Karpas-422 (cell line): ENCODE measurements around the gene SPEM3. TPM values are rescaled to one million over a fixed set of nuclear protein-coding genes. Genes with fewer than 3 reads are reported as not detected.

Source experiments
- DNase-seq: peaks from one replicate; pipeline ENCODE4 v3.0.0-alpha.2; 2015
- H2AFZ ChIP-seq: fragments of 200-600 bp; sonication (generic); 2 replicates; pipeline ENCODE4 v1.6.1; 2014; ENCODE audit warnings: antibody characterized with exemption, low read length, mixed read lengths
- H3K27ac ChIP-seq: fragments of 200-600 bp; sonication (generic); 2 replicates; pipeline ENCODE4 v1.5.1; 2014; ENCODE audit warnings: mild to moderate bottlenecking, low read length, moderate library complexity
- H3K27me3 ChIP-seq: fragments of 200-600 bp; sonication (generic); 2 replicates; pipeline ENCODE4 v1.6.1; 2014; ENCODE audit warnings: low read length, mixed read lengths
- H3K36me3 ChIP-seq: fragments of 200-600 bp; sonication (generic); 2 replicates; pipeline ENCODE4 v1.6.1; 2014; ENCODE audit warnings: low read length, mixed read lengths; ENCODE audit not compliant: insufficient read depth
- H3K4me1 ChIP-seq: fragments of 200-600 bp; sonication (generic); 2 replicates; pipeline ENCODE4 v1.6.1; 2014; ENCODE audit warnings: mild to moderate bottlenecking, low read length, mixed read lengths
- H3K4me2 ChIP-seq: fragments of 200-600 bp; sonication (generic); 2 replicates; pipeline ENCODE4 v1.6.1; 2014; ENCODE audit warnings: low read length, low read depth, mild to moderate bottlenecking; ENCODE audit not compliant: poor library complexity, severe bottlenecking
- H3K4me3 ChIP-seq: fragments of 200-600 bp; sonication (generic); 2 replicates; pipeline ENCODE4 v1.5.1; 2014; ENCODE audit warnings: mild to moderate bottlenecking, antibody characterized with exemption, low read length, mixed read lengths
- H3K79me2 ChIP-seq: fragments of 200-600 bp; sonication (generic); 2 replicates; pipeline ENCODE4 v1.6.1; 2014; ENCODE audit warnings: mild to moderate bottlenecking, low read length, mixed read lengths
- H3K9ac ChIP-seq: fragments of 200-600 bp; sonication (generic); 2 replicates; pipeline ENCODE4 v1.6.0; 2014; ENCODE audit warnings: low read length
- H3K9me2 ChIP-seq: fragments of 200-600 bp; sonication (generic), shearing (Covaris generic); replicated peaks from 2 replicates; pipeline ENCODE4 v1.6.0; 2014; ENCODE audit warnings: mild to moderate bottlenecking, low read length, moderate library complexity; ENCODE audit not compliant: insufficient read depth
- H3K9me3 ChIP-seq: fragments of 300-700, 200-600 bp; sonication (generic); 2 replicates; pipeline ENCODE4 v1.6.1; 2014; ENCODE audit warnings: low read length, mixed read lengths
- H4K20me1 ChIP-seq: fragments of 200-600 bp; sonication (generic); 2 replicates; pipeline ENCODE4 v1.6.1; 2014; ENCODE audit warnings: mild to moderate bottlenecking, antibody characterized with exemption, low read length, low read depth; ENCODE audit not compliant: insufficient read depth
- total RNA-seq: library from RNA; depleted of rRNA; stranded (reverse); fragments of >200 nt; shearing (Covaris generic); gene quantifications from 2 replicates; pipeline ENCODE4 v1.2.3, GENCODE V29; 2014; ENCODE audit warnings: low replicate concordance

Gene SPEM3
- total RNA-seq, 1 experiment from 2014 or later = not detected

DNA sequence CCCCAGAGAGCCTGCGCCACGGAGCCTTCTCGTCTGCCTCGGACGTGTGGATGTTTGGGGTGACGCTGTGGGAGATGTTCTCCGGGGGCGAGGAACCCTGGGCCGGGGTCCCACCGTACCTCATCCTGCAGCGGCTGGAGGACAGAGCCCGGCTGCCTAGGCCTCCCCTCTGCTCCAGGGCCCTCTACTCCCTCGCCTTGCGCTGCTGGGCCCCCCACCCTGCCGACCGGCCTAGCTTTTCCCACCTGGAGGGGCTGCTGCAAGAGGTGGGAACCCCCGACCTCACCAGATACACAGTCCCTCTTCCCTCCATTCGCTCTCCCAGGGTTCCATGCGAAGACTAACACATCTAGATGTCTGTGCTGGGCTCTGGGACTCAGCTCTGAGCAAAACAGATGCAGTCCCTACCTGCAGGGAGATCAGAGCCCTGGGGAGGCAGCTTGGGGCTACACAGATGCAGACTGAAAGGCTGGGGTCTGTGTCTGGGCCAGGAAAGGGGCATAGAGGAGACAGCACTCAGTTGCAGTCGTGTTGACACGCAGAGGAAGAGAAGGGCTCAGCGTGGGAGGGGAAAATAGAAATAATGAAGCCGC lies 44.1 kb upstream of the SPEM3 start:
- H3K9ac ChIP-seq = peak overlapping the region; percentile 72
- H4K20me1 ChIP-seq = no peaks in the 10 kb centered on the region
- no peaks in the 10 kb centered on the region for H3K27me3 ChIP-seq
- H3K9me2 ChIP-seq = no peaks in the 10 kb centered on the region
- peak overlapping the region; percentile 72 for H3K4me3 ChIP-seq
- H3K79me2 ChIP-seq = no peaks in the 10 kb centered on the region
- H2AFZ ChIP-seq = peak overlapping the region; percentile 87; the same call in 1 of the 2 replicates
- peak overlapping the region; percentile 88 for H3K4me2 ChIP-seq
- no peak overlapping the region for H3K27ac ChIP-seq
- H3K36me3 ChIP-seq = no peaks in the 10 kb centered on the region
- no peaks in the 10 kb centered on the region for H3K9me3 ChIP-seq
- H3K4me1 ChIP-seq = peaks cover 15% of the 10 kb centered on the region
- DNase-seq = no peak

DNA sequence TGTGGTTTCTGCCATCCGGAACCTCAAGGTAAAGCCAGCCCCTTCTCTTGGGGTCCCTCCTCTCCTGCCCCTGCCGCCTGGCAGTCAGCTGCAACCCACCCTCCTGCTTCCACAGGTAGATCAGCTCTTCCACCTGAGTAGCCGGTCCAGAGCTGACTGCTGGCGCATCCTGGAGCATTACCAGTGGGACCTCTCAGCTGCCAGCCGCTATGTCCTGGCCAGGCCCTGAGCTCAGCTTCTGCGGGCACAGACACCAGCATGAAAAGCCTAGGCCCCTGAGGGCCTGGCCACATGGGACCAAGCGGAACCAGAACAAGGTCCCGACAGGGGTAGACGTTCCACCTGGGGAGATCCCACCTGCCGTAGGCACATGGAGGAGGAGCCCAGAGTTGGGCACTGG lies 39.8 kb upstream of the SPEM3 start:
- Histone ChIP-seq H3K27me3 (no peaks in the 10 kb centered on the region), H3K36me3 (no peaks in the 10 kb centered on the region), H3K79me2 (peaks cover 5% of the 10 kb centered on the region; the same call in 1 of the 2 replicates), H3K9me2 (no peaks in the 10 kb centered on the region), H3K9me3 (no peaks in the 10 kb centered on the region), H3K27ac (no peak overlapping the region), H3K9ac (no peak overlapping the region), H3K4me2 (no peak overlapping the region), H3K4me3 (no peak overlapping the region), H4K20me1 (no peaks in the 10 kb centered on the region), H2AFZ (no peak overlapping the region), H3K4me1 (peaks cover 17% of the 10 kb centered on the region)
- DNase-seq = no peak

DNA sequence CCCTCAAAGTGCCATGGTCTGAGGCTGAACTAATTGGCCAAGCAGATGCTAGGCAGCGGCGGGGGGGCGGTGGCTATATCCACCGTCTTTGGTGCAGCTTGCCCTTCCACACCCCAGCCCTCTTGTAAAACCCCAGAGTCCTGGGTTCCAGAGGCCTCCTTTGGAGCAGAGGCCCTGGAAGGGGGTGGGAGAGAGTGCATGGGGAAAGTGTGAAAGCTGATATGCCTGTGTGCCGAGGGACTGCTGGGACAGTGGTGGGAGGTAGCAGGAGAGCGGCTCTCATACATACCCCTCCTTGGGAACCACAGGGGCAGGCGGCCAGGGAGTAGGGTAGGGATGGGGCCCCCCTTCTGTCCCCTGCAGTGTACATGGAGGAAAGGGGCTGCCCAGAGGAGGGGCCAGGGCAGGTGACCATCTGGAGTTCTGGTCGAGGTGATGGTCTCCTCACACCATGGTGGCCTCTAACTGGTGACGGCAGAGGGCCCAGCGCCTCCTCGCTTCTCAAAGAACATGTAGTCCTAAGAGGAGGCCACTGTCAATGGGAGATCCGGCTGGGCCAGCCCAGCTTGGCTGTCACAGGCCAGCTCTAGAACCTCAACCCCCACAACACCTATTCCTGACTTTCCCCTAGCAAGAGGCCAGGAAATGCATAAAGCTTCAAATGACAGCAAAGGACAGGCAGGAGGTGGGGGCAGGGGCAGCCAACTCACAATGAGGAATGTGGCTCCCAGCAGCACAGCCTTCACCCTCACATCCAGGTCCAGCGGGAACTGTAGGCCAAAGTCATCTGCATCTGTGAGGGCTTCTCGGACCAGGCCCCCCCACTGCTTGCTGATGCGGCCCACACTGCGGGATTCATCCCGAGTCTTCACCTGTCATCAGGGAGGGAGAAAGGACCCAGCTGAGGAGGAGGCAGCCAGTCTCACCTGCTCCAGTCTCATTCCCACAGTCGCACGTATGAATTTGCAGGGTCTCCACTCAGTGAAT lies 38.4 kb upstream of the SPEM3 start:
- DNase-seq = no peak
- H3K9me3 ChIP-seq = no peaks in the 10 kb centered on the region
- peaks cover 14% of the 10 kb centered on the region for H3K4me1 ChIP-seq
- no peak overlapping the region for H3K27ac ChIP-seq
- no peaks in the 10 kb centered on the region for H4K20me1 ChIP-seq
- no peak overlapping the region for H3K9ac ChIP-seq
- H3K36me3 ChIP-seq = no peaks in the 10 kb centered on the region
- H2AFZ ChIP-seq = no peak overlapping the region
- H3K9me2 ChIP-seq = no peaks in the 10 kb centered on the region
- no peak overlapping the region for H3K4me3 ChIP-seq
- H3K79me2 ChIP-seq = peaks cover 5% of the 10 kb centered on the region; the same call in 1 of the 2 replicates
- no peaks in the 10 kb centered on the region for H3K27me3 ChIP-seq
- H3K4me2 ChIP-seq = no peak overlapping the region

DNA sequence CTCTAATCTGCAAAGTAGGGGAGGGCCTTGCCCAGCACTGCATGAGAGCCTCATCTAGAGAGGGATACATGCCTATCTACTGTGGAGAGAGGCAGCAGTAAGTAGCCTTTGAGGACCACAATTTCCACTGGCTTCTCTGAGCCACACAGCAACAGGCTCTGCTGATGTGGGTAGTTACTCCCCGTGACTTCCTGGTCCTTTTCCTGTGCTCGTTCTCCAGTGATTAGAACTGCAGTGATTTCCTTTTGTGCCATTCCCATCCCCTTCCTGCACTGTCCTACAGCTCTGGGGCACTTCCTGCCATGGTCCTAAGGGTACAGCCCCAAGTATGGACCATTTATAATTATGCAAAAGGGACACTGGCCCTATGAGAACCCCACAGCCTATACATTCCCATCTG lies 37.4 kb upstream of the SPEM3 start:
- H2AFZ ChIP-seq = no peak overlapping the region
- H3K36me3 ChIP-seq = no peaks in the 10 kb centered on the region

DNA sequence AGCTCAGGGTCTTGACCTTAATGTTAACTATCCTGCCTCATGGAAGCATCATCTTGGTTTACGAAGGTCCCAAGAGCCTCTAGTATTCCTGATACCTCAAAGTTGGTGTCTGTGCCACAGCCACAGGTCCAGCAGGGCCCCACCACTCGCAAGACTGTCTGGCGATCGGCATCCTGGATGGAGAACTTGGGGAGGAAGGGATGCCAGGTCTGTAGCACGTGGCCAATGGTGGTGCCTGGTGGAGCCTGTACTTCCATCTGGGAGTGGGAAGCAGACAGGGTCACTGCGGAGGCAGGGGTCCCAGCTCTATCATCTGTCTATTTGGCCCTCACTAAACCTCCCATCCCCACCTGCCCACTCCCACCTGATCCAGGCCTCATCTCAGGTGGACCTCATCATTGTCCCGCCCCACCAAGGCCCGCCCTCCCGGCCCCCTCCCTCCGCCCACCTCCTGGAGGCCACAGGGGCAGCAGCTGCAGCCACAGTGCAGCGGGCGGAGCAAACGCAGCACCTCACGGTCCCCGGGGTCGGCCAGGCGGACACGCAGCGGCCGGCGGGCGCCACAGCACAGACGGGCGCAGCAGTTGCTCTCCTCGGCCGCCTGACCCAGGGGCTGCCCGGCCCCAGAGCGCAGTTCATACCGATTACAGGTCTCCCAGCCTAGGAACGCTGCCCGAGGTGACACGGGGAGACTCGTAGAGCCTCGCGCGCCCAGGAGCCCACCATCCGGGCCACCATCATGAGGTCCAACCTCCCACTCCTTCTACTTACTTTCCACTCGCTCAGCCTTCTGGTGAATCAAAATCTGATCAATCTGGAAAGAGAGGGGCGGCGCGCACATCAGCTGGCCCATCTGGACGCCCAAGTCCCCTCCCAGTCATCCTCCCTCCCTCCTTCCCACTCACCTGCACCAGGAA lies 35.7 kb upstream of the SPEM3 start:
- H3K9me3 ChIP-seq = no peaks in the 10 kb centered on the region
- H3K27ac ChIP-seq = no peak overlapping the region
- H2AFZ ChIP-seq = no peak overlapping the region
- no peaks in the 10 kb centered on the region for H3K9me2 ChIP-seq
- H4K20me1 ChIP-seq = no peaks in the 10 kb centered on the region
- H3K9ac ChIP-seq = peak overlapping the region; percentile 82
- peaks cover 14% of the 10 kb centered on the region for H3K4me1 ChIP-seq
- no peaks in the 10 kb centered on the region for H3K36me3 ChIP-seq
- H3K27me3 ChIP-seq = no peaks in the 10 kb centered on the region
- peak overlapping the region; percentile 91 for H3K4me3 ChIP-seq
- peaks cover 5% of the 10 kb centered on the region; the same call in 1 of the 2 replicates for H3K79me2 ChIP-seq
- DNase-seq = no peak
- H3K4me2 ChIP-seq = peak overlapping the region; percentile 89

More for the DNA sequence above, 37.4 kb upstream of the SPEM3 start:
- peaks cover 5% of the 10 kb centered on the region; the same call in 1 of the 2 replicates for H3K79me2 ChIP-seq
- H3K27ac ChIP-seq = no peak overlapping the region
- no peaks in the 10 kb centered on the region for H3K9me2 ChIP-seq
- no peak overlapping the region for H3K4me3 ChIP-seq
- H3K4me2 ChIP-seq = no peak overlapping the region
- H4K20me1 ChIP-seq = no peaks in the 10 kb centered on the region
- H3K4me1 ChIP-seq = peaks cover 14% of the 10 kb centered on the region
- no peak for DNase-seq
- no peaks in the 10 kb centered on the region for H3K27me3 ChIP-seq
- no peak overlapping the region for H3K9ac ChIP-seq
- no peaks in the 10 kb centered on the region for H3K9me3 ChIP-seq

DNA sequence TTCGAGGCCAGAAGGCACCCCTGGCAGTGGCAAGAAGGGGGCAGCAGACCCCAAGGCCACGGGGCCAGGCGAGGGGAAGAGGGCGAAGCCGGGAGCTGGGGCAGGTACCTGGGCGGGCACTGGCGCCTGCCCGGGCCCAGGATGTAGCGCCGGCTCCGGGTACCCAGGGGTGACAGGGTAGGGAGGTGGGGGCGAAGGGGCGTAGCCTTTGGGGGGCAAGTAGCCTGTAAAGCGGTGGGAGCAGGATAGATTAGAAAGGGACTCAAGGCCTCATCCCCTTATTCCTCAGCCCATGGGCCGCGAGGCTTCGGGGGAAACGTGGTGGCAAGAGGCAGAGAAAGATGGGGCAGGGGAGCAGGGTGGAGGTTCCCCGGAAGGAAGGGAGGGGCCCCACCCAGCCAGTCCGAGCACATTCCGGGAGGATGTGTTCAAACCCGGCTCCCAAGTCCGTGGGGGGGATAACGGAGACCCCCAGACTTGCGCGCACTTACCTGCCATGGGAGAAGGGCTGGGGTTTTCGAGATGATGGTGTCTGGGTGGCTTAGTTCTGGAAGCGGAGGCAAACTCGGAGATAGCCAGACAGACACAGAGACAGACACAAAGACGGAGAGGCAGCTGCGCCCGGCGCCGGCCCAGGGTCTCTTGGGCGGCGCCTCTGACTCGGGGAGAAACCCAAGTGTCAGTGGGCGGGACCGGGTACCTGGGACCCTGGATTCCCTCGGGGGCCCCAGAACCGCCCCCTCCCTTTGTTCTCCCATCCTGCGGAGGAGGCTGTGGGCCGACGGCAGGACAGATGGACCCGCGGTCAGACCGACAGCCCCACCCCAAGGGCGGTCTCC lies 34.8 kb upstream of the SPEM3 start:
- no peaks in the 10 kb centered on the region for H3K9me3 ChIP-seq
- peak overlapping the region; percentile 89 for H3K4me2 ChIP-seq
- H3K9ac ChIP-seq = peak overlapping the region; percentile 82
- peaks cover 14% of the 10 kb centered on the region for H3K4me1 ChIP-seq
- H4K20me1 ChIP-seq = no peaks in the 10 kb centered on the region
- no peaks in the 10 kb centered on the region for H3K9me2 ChIP-seq
- no peaks in the 10 kb centered on the region for H3K36me3 ChIP-seq
- H3K4me3 ChIP-seq = peak overlapping the region; percentile 91
- no peaks in the 10 kb centered on the region for H3K27me3 ChIP-seq
- 0 out of 2 replicates have a peak overlapping the region, but pooled peaks have one; percentile 17 for H3K27ac ChIP-seq
- H2AFZ ChIP-seq = peak overlapping the region; percentile 90
- DNase-seq = peak; percentile 83
- peaks cover 5% of the 10 kb centered on the region; the same call in 1 of the 2 replicates for H3K79me2 ChIP-seq

DNA sequence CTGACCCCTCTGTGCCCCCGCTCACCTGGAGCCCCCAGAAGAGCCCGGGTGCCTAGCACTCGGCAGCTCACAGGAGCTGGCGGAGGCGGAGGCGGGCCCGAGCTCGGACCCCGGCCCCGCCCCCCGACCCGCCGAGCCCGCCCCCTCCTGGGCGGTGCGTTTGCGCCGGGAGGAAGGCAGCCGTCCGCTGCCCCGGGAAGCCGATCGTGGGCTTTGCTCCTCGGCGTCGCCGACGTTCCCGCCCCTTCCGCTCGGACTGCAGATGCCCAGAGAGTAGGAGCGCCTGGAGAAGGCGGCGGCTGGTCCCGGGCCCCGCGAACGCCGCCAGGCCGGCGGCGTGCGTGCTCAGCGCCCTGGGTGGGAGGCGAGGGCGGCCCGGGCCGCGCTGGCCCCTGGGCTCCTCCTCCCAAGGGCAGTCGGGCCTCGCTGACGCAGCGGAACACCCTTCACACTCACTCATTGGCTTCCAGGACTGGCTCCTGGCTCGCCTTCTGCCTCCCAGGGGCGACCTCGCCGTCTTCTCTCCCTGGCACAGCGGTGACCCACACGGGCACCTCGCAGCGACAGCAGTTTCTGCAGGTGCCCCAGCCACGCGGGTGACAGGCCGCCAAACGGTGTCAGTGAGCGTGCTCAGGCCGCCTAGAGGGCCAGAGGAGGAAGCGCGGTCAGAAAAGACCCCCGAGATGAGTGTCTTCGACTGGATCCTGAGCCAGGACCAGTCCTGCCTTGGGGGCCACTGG lies 34.0 kb upstream of the SPEM3 start, which contains the start of gene PLSCR3:
PLSCR3 (minus strand) TSS at position 74 of the 740 bp plus-strand sequence. CDS start 415 bp downstream, outside the sequence.
- H3K36me3 ChIP-seq = no peaks in the 10 kb centered on the region
- peaks cover 5% of the 10 kb centered on the region; the same call in 1 of the 2 replicates for H3K79me2 ChIP-seq
- H2AFZ ChIP-seq = peak within 1 kb of the TSS; percentile 90
- H3K4me1 ChIP-seq = peaks cover 14% of the 10 kb centered on the region
- H3K27me3 ChIP-seq = no peaks in the 10 kb centered on the region
- peak within 1 kb of the TSS; percentile 89 for H3K4me2 ChIP-seq
- H3K9me3 ChIP-seq = no peaks in the 10 kb centered on the region
- DNase-seq = peak; percentile 93
- H4K20me1 ChIP-seq = no peaks in the 10 kb centered on the region
- H3K27ac ChIP-seq = 0 out of 2 replicates have a peak within 1 kb of the TSS, but pooled peaks have one; percentile 17
- H3K9me2 ChIP-seq = no peaks in the 10 kb centered on the region
- H3K9ac ChIP-seq = peak within 1 kb of the TSS; percentile 82
- peak within 1 kb of the TSS; percentile 91 for H3K4me3 ChIP-seq
